Cardiac septum (tissue), 1 donor: Measurements from ENCODE around the gene TCERG1L. TPM values are rescaled to one million over a fixed set of nuclear protein-coding genes. Genes with fewer than 3 reads are reported as not detected.
"Not testable (repeated sequence)": the region's sequence is repeated elsewhere in the genome, so short reads cannot be mapped to it uniquely, and the experiment has no call there.

ENCODE experiments used
- DNase-seq: peaks from one replicate; pipeline ENCODE4 v3.0.0-alpha.2; 2020; ENCODE audit warnings: low spot score
- intact Hi-C: fragments of 100-400 bp; cut with DNase I; formaldehyde crosslinking; loops from one replicate; pipeline ENCODE4 v1.14.0; 2022
- total RNA-seq: library from RNA; stranded (reverse); fragmentation: NEBNext Ultra II Directional; extraction: Animal tissue kit (Norgen Biotek cat#: 25700); gene quantifications from one replicate; pipeline ENCODE4 v1.2.1, GENCODE V29; 2021
- donor health status: DM: no; HTN: no; CAD: no.

Gene TCERG1L
- total RNA-seq, 1 donor from 2014 or later, result not detected

DNA sequence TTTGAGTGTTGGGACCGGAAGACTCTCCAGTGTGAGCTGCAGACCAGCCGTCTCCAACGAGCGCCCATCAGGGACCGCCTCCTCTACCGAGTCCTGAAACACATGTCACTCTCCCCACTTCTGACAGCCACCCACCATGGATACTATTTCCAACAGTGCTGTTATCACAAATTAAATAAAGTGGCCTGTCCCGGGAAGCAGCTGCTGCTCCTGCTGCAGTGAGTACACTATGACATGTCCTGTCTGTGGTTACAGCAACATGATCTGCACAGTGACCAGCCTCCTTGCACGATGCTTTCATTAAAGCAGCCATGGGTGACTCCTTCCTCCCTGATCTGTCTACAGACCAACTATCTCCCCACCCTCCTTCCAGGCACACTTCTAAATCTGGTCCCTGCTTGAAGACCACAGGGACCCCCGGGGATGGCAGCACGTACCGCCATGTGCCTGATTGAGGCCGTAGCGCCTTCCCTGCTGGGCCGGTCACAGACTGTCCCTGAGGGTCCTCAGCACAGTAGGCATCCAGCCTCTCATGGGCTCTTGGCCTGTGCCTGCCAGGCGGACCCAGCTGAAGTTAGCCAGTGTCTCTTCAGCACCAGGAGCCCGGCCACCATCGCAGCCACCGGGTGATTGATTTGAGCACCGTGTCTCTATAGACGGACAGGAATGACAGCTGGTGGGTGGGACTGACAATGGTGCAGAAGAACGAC lies 58.8 kb downstream of the TCERG1L start:
- intact Hi-C loops, result no loop called here
- DNase-seq, result no peak

GRCh38 chr10:131251146-131251541 lies 60.4 kb downstream of the TCERG1L start:
- intact Hi-C loops, result no loop called here

DNA sequence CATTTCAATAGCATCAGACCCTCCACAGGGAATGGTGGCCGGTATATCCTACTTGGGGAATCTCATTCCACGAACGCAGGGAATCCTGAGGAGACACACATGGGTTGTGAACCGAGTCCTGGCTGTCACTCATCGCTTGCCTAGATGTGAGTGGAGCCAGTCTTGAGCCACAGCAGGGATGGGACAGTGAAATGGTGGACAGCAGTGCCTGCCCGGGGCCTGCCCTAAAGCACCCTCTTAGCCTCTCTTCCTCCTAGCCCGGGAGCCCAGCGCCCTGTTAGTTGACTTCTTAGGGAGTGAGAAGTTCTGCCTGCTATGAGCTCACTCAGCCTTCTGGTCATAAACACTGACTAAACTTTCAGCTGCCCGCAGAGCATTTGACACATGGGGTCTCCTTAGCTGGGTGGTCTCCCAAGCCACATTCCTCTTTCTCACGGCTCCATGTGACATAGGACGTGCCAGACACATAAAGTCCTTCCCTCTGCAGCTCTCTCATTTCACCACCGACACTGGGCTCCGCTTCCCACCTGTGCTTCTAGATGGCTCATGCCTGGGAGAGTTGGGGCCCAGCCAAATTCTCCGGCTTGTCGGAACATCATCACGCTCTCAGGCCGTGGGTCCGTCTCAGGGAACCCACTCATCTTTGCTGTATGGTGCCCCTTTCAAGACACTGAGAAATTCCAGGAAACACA lies 60.9 kb downstream of the TCERG1L start:
- intact Hi-C loops, result no loop called here
- no peak for DNase-seq

More at GRCh38 chr10:131251146-131251541, 60.4 kb downstream of the TCERG1L start:
- DNase-seq, result no peak

DNA sequence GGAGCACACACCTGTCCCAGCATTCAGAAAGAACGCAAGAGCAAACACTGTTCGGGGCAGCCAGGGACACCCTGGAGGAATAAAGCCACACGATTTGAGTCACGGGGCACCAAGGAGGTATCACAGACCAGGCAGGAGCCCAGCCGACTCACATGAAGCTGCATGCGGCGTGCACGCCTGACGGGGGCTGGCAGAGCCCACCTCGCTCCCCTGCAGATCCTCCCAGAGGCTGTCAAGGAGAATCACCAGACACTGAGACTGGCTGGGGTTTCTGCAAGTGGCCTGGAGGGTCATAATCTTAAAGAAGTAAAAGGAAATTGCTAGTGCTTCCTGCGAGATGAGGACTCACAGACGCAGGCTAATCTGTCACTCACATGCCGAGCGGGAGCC lies 61.6 kb downstream of the TCERG1L start:
- DNase-seq, result no peak
- intact Hi-C loops, result no loop called here

DNA sequence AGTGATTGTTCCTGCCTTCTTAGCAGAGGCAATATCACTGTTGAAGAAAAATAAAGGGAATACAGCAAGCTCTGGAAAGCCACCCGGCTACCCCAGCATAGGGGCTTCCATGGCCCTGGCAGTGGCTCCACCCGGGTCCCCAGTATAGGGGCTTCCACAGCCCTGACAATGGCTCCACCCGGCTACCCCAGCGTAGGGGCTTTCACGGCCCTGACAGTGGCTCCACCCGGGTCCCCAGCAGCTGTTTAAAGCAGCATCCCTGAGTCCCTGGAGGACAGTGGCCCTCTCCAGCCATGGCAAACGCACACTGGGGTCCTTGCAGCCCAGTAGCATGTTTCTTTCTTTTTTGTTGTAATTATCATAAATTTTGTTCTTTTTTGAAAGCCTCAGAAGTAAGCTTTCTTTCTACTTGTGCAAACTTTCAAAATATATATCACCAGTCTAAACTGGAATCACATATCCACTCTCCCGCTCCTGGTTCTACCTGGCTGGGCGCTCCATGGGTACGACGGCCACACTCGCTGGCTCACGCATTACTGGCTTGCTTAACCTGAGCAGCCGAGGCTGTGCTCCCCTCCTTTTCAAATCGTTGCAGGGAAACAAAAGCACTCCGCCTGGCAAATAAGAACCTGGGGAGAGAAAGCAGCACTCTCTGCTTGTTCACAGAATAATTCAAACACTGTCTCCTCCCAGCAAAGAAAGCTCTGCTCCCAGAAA lies 62.1 kb downstream of the TCERG1L start:
- DNase-seq, result no peak
- intact Hi-C loops, result no loop called here

DNA sequence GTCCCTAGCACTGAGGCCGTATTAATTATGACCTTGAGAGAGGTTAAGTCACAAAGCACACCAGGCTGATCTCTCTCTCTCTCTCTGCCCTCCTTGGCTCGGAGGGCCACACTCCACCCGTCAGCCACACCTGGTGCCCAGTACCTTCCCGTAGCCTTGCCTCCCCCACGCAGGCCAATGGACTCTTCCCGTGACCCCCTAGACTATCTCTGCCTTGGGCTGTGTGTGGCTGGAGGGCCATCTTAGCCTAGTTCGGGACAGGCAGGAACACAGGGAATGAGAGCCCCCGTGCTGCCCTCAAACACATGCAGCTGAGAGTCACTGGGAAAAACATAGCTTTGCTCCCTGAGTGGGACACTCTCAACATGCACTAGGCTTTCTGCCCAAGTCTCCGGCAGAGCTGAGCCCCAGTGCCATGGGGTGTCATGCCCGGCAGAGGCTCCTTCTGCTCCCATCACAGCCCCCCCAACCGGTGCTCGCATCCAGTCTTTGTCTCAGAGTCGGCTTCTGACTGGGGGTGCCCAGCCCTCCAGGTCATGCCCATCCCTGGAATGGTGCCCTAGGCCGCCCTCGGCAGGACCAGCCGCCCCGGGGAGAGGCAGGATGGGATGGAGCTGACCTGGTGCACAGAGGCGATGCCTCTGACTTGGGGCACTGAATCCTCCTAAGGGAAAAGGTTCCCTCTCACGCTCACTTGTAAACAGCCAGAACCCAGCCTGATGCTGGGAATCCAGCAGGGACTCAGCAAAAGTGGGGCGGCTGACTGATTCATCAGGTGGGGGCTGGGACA lies 63.0 kb downstream of the TCERG1L start:
- intact Hi-C loops, result no loop called here
- DNase-seq, result no peak

- intact Hi-C loops, result no loop called here
- no peak for DNase-seq
Measured at GRCh38 chr10:131247873-131248272, 63.6 kb downstream of the TCERG1L start.

- intact Hi-C loops, result no loop called here
- DNase-seq, result no peak
Measured at GRCh38 chr10:131246775-131247174, 64.7 kb downstream of the TCERG1L start.

DNA sequence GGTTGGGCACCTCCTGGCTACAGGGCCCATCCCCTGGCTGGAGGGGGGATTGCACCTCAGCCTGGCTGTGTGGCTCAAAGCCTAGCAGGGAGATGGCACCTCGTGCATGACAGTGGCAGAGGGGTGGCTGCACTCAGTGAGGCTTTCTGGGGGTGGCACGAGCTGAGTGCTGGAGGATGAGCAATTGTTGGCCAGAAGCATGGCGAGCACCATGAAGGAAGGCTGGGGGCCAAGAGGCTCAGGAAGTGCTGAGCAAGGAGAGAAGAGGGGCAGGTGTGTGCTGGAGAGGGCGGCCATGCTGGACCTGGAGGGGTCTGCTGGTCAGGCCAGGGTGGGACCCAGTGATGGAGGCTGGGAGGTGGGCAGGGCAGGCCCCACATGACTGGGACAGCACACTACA lies 65.4 kb downstream of the TCERG1L start:
- intact Hi-C loops, result no loop called here
- no peak for DNase-seq

DNA sequence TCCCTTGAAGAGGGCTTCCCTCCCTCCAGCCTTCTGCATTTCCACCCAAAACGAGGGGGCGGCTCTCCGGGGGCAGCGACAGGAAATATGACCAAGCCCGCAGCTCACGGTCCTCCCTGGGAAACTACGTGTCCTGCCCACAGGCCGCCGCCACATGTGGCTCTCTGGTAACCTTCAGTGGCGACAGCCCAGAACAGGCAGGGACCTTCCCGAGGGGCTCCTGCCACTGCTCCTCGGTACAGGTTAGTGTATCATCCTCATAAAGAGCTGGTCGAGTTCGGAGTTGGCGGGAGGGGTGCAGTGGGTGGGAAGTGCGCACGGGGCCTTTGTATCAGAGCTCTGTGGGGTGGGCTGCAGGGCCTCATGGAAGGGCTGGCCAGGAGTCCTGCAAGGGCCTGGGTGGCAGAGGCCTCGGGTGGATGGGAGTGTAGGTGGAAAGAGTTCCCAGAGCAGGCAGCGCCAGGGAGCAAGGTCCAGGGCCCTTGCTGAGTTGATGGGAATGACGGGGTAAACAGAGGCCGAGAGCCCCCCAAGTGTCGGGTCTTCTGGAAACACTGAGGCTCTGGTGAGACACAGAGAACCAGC lies 66.0 kb downstream of the TCERG1L start:
- intact Hi-C loops, result no loop called here
- DNase-seq, result no peak

GRCh38 chr10:131244836-131245235 lies 66.7 kb downstream of the TCERG1L start:
- intact Hi-C loops, result no loop called here

DNA sequence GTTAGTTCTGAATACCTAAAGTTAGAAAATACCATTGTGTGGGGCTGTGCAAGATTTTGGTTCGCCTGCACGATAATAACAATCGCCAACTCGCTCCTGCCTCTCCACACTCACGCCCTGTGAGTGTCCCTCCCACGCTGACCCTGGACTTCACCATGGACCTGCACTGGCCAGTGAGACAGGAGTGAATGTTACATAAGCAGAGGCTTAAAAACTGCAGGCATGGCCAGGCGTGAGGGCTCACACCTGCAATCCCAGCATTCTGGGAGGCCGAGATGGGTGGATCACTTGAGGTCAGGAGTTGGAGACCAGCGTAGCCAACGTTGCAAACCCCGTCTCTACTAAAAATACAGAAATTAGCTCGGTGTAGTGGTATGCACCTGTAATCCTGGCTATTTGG lies 68.4 kb downstream of the TCERG1L start:
- DNase-seq, result no peak
- intact Hi-C loops, result no loop called here

More at GRCh38 chr10:131244836-131245235, 66.7 kb downstream of the TCERG1L start:
- DNase-seq, result no peak

- DNase-seq, result no peak
- intact Hi-C loops, result no loop called here
Measured at GRCh38 chr10:131242007-131242406, 69.5 kb downstream of the TCERG1L start.

DNA sequence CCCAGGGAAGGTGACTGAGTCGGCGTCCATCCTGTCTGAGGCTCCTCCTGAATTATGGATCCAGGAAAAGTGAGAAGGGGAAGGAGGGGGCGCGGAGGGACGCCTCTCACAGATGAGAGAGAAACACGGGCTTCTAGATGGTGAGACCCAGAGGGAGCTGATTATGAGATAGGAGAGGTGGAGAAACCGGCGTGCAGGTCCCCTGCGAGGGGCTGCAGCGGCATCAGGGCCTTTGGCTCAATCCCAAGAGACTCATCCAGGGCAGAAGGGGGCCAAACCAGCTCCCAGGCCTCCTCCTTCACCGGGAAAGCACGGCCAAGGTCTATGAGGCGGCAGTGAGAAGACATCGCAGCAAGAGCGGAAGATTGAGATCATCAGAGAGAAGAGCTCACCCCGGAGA lies 70.8 kb downstream of the TCERG1L start:
- intact Hi-C loops, result no loop called here

GRCh38 chr10:131239926-131240325 lies 71.6 kb downstream of the TCERG1L start:
- intact Hi-C loops, result no loop called here
- DNase-seq, result no peak

More for the DNA sequence above, 70.8 kb downstream of the TCERG1L start:
- DNase-seq, result no peak

DNA sequence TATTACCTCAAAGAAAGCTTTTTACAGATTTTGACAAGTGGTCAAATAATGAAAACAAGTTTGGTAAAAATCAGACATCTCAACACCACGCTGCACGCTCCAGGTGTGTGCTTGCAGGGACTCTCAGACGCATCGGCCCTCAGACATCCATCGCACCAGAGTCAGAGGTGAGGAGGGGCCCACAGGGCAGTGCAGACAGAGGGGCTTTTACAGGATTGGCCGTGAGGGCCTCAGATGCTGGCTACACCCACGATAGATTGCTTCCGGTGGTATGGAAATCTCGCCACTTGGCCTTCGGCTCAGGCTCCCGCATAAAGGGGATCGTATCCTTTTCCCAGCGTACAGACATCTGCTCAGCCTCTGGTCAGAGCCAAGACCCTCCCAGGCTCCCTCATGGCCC lies 72.1 kb downstream of the TCERG1L start:
- intact Hi-C loops, result no loop called here
- no peak for DNase-seq

DNA sequence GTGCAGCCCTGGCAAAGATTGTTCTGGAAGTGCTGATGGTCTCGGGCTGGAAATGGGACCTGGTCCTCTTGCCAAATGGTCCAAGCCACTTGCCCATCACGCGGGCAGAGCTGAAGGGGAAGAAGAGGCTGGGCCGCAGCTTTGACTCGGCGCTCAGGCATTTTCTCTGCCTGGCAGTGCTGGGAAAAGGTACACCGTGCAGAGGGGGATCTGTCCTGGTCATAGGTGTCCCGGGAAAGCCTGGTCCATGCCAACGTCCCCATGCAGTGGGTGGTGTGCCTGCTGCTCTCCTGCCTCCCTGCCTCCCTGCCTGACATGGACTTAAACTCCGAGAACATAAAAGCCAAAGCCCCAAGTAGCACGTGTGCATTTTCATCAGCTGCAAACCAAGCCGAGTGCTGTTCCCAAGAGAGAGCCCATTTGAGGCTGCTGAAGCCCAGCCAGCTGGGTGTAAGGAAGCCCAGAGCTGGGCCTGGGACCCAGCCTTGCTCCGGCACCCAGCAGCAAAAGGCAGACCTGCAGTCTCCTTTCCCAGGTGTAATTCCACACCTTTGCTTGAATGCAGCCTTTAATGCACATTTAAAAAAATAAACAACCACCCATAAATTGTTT lies 72.7 kb downstream of the TCERG1L start:
- DNase-seq, result no peak
- intact Hi-C loops, result no loop called here

GRCh38 chr10:131237991-131238651 lies 73.4 kb downstream of the TCERG1L start:
- intact Hi-C loops, result no loop called here
- no peak for DNase-seq

- intact Hi-C loops, DNase-seq: not testable (repeated sequence)
Measured at GRCh38 chr10:131234606-131235005, 76.9 kb downstream of the TCERG1L start.
